Activated CD4-positive, alpha-beta T cell treated with anti-CD3 and anti-CD28 coated beads for 36 hours (primary cell): ENCODE measurements around the gene FANK1. TPM values are rescaled to one million over a fixed set of nuclear protein-coding genes. Genes with fewer than 3 reads are reported as not detected.

Source experiments
- ATAC-seq: fragments of 200-7000 bp; cut with Tn5 transposase; one replicate; pipeline ENCODE4 v1.10.0; 2021; ENCODE audit warnings: mild to moderate bottlenecking, moderate library complexity
- CTCF ChIA-PET: fragments of 350-600 bp; sonication (Branson Sonifier 250); formaldehyde crosslinking; loops from one replicate; lab custom pipeline; 2021; ENCODE audit warnings: antibody characterized with exemption; lab: Charles Lee
- POLR2A ChIA-PET: fragments of 350-600 bp; sonication (Branson Sonifier 250); formaldehyde crosslinking; loops from one replicate; lab custom pipeline; 2021; ENCODE audit warnings: antibody characterized with exemption, inconsistent platforms; lab: Charles Lee
- DNase-seq: peaks from one replicate; pipeline ENCODE4 v3.0.0-alpha.2; 2020
- H3K27ac Mint-ChIP-seq: one replicate; pipeline ENCODE4 v1.8.0; 2021; ENCODE audit warnings: mixed read lengths
- H3K27me3 Mint-ChIP-seq: one replicate; pipeline ENCODE4 v1.8.0; 2021; ENCODE audit warnings: mixed read lengths
- H3K36me3 Mint-ChIP-seq: one replicate; pipeline ENCODE4 v1.8.0; 2021; ENCODE audit warnings: low read depth, mixed read lengths
- H3K4me1 Mint-ChIP-seq: one replicate; pipeline ENCODE4 v1.8.0; 2021; ENCODE audit warnings: mixed read lengths
- H3K4me3 Mint-ChIP-seq: one replicate; pipeline ENCODE4 v1.8.0; 2021; ENCODE audit warnings: mild to moderate bottlenecking, moderate library complexity, mixed read lengths
- H3K9me3 Mint-ChIP-seq: one replicate; pipeline ENCODE4 v1.8.0; 2021; ENCODE audit warnings: low read depth, mixed read lengths
- intact Hi-C, 2 experiments: fragments of 100-400 bp; cut with DNase I in 1 of 2; cut with micrococcal nuclease in 1 of 2; formaldehyde crosslinking; loops; one replicate each; pipeline versions ENCODE4 v1.14.2 to v1.15.1; 2022 to 2024; cut with DNase I, micrococcal nuclease
- total RNA-seq, 2 experiments: library from RNA; stranded (reverse); gene quantifications; one replicate each; pipeline ENCODE4 v1.2.3, GENCODE V29; 2021

FANK1 gene
- total RNA-seq, 2 experiments from 2014 or later = 0.42 to 1.0 TPM

DNA sequence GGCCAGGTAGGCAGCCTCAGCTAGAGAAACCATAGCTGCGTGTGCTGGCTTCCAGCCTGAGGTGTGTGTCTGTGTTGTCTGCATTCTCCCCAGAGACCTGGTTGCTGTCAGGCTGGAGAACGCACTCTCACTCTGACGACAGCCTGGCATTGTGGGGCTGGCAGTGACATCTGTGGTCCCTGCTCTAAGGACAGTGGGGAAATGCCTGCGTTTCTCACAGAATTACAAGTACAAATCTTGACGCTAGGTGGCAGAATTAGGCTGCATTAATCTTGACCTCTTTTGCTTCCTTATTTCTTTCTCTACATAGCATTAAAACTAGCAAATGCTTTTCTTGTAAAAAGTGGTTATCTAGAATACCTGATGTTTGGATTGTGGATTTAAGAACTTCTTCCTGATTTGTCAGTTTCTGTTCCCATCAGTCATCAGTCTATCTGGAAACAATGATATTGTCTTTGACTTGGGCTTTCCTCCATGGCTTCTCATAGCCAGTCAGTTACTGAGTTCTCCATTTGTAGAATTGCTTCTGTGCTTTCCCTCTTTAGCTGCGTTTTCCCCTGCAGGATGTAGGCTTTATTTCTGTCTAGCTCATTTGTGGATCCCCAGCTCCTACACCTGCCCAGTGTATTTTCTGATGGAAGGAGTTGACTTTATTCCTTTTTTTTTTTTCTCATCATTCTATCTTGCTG, 86.0 kb downstream of the FANK1 start:
- ChIA-PET CTCF (interaction anchor here (0.6 to 2.0 kb wide), 9 partner anchors 11 to 1872 kb away, joined by 3 to 6 read pairs (median 3); no protein-coding TSS in a partner anchor), POLR2A (no interaction called here)
- intact Hi-C loops = loop anchor here (1.0 to 10.0 kb wide), 7 partner anchors 405 to 1872 kb away; partner anchors contain the start of gene ADAM12 (in 1 of the 2)

DNA sequence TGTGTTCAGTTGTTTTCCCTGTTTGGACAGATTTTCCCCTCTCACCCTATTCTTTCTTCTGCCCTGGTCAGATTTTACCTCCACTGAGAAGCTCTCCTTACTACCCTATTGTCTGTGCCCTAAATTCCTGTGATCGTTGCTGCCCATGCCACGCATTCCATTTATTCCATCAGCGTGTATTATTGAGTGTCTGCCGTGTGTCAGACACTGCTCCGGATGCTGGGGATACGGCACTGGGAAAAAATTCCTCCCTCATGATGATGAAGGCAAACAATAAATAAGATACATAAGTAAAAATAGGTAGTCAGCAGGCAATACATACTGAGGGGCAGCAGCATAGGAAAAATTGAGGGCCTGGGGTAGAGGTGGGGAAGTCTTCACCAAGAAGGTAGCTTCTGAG, 86.8 kb downstream of the FANK1 start:
- H3K27ac Mint-ChIP-seq = no peak overlapping the region
- CTCF ChIA-PET = interaction anchor here (0.6 to 2.0 kb wide), 7 partner anchors 12 to 1871 kb away, joined by 3 to 6 read pairs (median 3); no protein-coding TSS in a partner anchor
- no peaks in the 10 kb centered on the region for H3K9me3 Mint-ChIP-seq
- DNase-seq (no peak), ATAC-seq (no peak)
- POLR2A ChIA-PET = no interaction called here
- no peak overlapping the region for H3K4me3 Mint-ChIP-seq
- peaks cover 14% of the 10 kb centered on the region for H3K27me3 Mint-ChIP-seq
- no peaks in the 10 kb centered on the region for H3K4me1 Mint-ChIP-seq
- intact Hi-C loops = loop anchor here (2.0 to 10.0 kb wide), 5 partner anchors 404 to 1872 kb away; partner anchors contain the start of gene ADAM12 (in 1 of the 2)
- no peaks in the 10 kb centered on the region for H3K36me3 Mint-ChIP-seq

More for the DNA sequence above, 86.0 kb downstream of the FANK1 start:
- H3K4me1 Mint-ChIP-seq = no peaks in the 10 kb centered on the region
- peaks cover 14% of the 10 kb centered on the region for H3K27me3 Mint-ChIP-seq
- no peak overlapping the region for H3K4me3 Mint-ChIP-seq
- H3K9me3 Mint-ChIP-seq = no peaks in the 10 kb centered on the region
- DNase-seq (no peak), ATAC-seq (peak; percentile 57)
- no peaks in the 10 kb centered on the region for H3K36me3 Mint-ChIP-seq
- H3K27ac Mint-ChIP-seq = no peak overlapping the region

DNA sequence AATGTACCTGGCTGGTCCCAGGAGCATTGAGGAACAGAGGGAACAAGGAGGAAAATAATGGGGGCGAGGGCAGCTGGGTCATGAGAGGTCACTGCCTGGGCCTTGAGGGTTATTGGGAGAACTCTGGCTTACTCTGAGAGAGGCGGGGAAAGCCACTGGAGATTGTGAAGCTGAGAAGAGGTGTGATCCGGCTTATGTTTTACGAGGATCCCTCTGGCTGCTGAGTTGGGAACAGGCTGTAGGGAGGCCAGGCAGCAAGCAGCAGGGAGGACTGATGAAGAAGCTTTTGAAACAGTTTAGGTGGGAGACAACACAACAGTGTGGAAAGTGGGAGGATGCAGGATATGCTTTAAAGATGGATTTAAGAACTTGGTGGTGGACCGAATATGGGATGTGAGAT, 87.3 kb downstream of the FANK1 start:
- H3K36me3 Mint-ChIP-seq = no peaks in the 10 kb centered on the region
- POLR2A ChIA-PET = no interaction called here
- H3K27ac Mint-ChIP-seq = no peak overlapping the region
- no peak overlapping the region for H3K4me3 Mint-ChIP-seq
- ATAC-seq (no peak), DNase-seq (no peak)
- H3K4me1 Mint-ChIP-seq = no peaks in the 10 kb centered on the region
- intact Hi-C loops = loop anchor here (2.0 to 10.0 kb wide), 5 partner anchors 404 to 1871 kb away; partner anchors contain the start of gene ADAM12 (in 1 of the 2)
- CTCF ChIA-PET = interaction anchor here (0.6 to 2.0 kb wide), 3 partner anchors 16 to 518 kb away, joined by 3 to 6 read pairs (median 3); no protein-coding TSS in a partner anchor
- peaks cover 14% of the 10 kb centered on the region for H3K27me3 Mint-ChIP-seq
- H3K9me3 Mint-ChIP-seq = no peaks in the 10 kb centered on the region

DNA sequence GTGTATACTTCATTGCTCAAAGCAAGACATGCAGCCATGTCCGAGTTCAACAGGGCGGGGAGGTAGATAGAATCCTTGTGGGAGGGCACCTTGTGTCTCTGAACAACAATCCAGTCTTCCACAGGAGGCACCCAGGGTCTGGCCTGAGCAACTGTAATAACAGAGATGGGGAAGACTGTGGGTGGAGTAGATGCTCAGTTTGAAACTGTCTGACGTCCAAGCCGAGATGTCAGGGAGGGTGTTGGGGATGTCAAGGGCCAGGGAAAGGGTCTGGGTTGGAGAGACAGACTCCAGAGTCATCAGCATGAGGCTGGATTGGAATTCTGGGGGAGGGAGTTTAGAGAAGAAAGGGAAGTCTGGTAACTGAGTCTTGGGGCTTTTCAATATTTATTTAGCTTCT, 88.0 kb downstream of the FANK1 start:
- intact Hi-C loops = loop anchor here in 1 of 2 experiments (5.0 to 10.0 kb wide), 3 partner anchors 403 to 1870 kb away; partner anchors contain the start of gene ADAM12

DNA sequence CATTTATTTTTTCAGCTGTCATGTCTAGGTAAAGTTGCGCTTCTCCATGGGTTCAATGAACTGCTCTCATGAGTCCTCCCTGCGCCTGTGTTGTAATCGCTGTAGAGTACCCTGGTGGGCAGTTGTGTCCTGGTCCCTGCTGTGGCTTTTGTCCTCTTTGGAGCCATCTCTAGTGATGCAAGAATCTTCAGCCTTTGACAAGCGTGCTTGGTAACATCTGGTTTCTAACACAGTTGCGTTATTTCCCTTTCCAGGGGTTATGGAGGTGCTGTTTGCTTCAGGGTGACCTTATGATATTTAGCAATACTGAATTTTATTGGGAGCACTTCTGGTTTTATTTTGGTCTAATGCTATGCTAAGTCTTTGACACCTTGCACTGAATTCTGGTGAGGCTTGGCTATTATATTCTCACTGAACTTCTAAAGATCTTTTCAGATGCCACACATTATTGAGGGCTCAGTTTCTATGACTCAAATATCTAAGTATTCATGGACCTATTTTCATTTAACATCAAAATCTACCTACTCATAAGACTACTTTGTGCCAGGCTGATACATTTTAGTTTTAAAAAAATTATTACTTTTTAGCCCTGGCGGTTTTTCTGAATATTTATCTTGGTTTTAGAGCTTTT, 88.6 kb downstream of the FANK1 start:
- Mint-ChIP-seq H3K36me3 (no peaks in the 10 kb centered on the region), H3K4me3 (no peak overlapping the region), H3K4me1 (no peaks in the 10 kb centered on the region), H3K27ac (no peak overlapping the region), H3K9me3 (no peaks in the 10 kb centered on the region), H3K27me3 (peaks cover 12% of the 10 kb centered on the region)
- POLR2A ChIA-PET = no interaction called here
- DNase-seq (no peak), ATAC-seq (no peak)
- CTCF ChIA-PET = interaction anchor here (1.0 kb wide), 1 partner anchor 152 kb away, joined by 3 read pairs; no protein-coding TSS in a partner anchor
- intact Hi-C loops = loop anchor here in 1 of 2 experiments (5.0 to 10.0 kb wide), 3 partner anchors 402 to 1870 kb away; partner anchors contain the start of gene ADAM12

More for the DNA sequence above, 88.0 kb downstream of the FANK1 start:
- no peak for DNase-seq
- Mint-ChIP-seq H3K4me3 (no peak overlapping the region), H3K36me3 (no peaks in the 10 kb centered on the region), H3K27ac (no peak overlapping the region), H3K4me1 (no peaks in the 10 kb centered on the region), H3K27me3 (peaks cover 14% of the 10 kb centered on the region), H3K9me3 (no peaks in the 10 kb centered on the region)
- ChIA-PET CTCF (interaction anchor here (1.0 kb wide), 1 partner anchor 152 kb away, joined by 3 read pairs; no protein-coding TSS in a partner anchor), POLR2A (no interaction called here)
- no peak for ATAC-seq

DNA sequence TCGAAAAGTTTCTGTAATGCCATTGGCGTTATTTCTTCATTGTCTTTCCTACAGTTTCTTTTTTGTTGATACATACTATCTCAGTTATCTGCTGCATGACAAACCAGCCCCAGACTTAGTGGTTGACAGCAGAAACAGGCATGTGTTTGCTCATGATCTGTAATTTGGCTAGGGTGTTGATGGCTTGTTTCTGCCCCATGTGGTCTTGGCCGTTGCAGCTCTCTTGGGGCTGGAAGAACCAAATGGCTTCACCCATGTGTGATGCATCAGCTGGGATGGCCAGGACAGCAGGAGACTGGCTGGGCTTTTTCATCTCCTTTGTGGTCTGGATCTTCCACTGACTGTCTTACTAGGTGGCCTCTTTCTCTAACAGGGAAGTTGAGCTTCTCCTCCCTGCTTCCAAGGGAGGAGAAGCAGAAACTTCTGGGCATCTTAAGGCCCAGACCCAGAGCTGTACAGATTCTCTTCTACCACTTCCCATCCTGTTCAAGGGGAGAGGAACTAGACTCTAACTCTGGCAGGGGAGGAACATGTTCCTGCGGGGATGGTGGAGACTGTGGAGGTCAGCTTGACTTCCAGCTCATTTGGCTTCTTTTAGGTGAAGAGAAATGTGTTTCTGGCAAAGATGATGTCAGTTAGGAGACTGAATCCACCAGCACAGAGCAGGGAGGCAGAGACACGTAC, 89.3 kb downstream of the FANK1 start:
- no peak for ATAC-seq
- peaks cover 4% of the 10 kb centered on the region for H3K9me3 Mint-ChIP-seq
- ChIA-PET POLR2A (no interaction called here), CTCF (no interaction called here)
- intact Hi-C loops = loop anchor here in 1 of 2 experiments (10.0 kb wide), 1 partner anchor 1869 kb away; no protein-coding TSS in a partner anchor
- H3K4me1 Mint-ChIP-seq = no peaks in the 10 kb centered on the region
- no peak overlapping the region for H3K27ac Mint-ChIP-seq
- no peak overlapping the region for H3K4me3 Mint-ChIP-seq
- H3K27me3 Mint-ChIP-seq = peaks cover 10% of the 10 kb centered on the region
- no peak for DNase-seq
- no peaks in the 10 kb centered on the region for H3K36me3 Mint-ChIP-seq

DNA sequence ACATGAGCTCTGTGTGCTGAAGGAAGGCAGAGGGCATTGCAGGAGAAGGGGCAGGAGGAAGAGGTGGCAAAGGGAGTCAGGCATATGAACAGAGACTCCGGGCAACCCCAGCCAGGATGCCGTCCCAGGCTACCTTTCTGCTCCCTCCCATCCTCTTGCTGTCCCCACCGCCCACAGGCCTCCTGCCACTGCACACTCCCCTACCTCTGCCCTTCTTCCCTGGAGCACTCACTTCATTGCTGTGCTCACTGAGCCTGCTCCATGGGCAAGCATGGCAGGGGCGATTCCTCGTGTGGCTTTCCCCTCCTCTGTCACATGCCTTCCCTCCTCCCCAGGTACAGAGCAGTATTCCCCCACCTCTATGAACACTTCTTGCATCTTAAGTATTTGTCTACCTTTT, 93.4 kb downstream of the FANK1 start:
- intact Hi-C loops = loop anchor here in 1 of 2 experiments (10.0 kb wide), 1 partner anchor 1865 kb away; no protein-coding TSS in a partner anchor
- H3K4me1 Mint-ChIP-seq = no peaks in the 10 kb centered on the region
- DNase-seq = no peak

DNA sequence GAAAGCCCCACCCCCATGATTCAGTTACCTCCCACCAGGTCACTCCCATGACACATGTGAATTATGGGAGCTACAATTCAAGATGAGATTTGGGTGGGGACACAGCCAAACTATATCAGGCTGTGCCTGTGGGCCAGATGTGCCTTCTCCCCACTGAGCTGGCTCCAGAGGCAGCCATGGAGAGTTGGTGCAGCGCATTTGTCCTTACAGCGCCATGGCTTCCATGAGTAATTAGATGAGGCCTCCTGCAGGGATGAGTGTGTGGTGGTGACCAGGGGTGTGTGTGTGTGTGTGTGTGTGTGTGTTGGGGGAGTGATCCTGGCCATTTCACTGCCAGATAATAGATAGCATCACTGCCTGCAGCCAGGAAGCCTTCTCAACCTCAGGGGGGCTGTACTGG, 94.6 kb downstream of the FANK1 start:
- Mint-ChIP-seq H3K9me3 (peaks cover 4% of the 10 kb centered on the region), H3K4me3 (no peak overlapping the region), H3K27ac (no peak overlapping the region), H3K36me3 (no peaks in the 10 kb centered on the region), H3K27me3 (peaks cover 3% of the 10 kb centered on the region), H3K4me1 (no peaks in the 10 kb centered on the region)
- ChIA-PET CTCF (no interaction called here), POLR2A (no interaction called here)
- DNase-seq (no peak), ATAC-seq (no peak)
- intact Hi-C loops = no loop called here

More for the DNA sequence above, 93.4 kb downstream of the FANK1 start:
- Mint-ChIP-seq H3K9me3 (peaks cover 4% of the 10 kb centered on the region), H3K27me3 (peaks cover 3% of the 10 kb centered on the region), H3K4me3 (no peak overlapping the region), H3K27ac (no peak overlapping the region), H3K36me3 (no peaks in the 10 kb centered on the region)
- CTCF ChIA-PET = no interaction called here
- POLR2A ChIA-PET = no interaction called here
- no peak for ATAC-seq

DNA sequence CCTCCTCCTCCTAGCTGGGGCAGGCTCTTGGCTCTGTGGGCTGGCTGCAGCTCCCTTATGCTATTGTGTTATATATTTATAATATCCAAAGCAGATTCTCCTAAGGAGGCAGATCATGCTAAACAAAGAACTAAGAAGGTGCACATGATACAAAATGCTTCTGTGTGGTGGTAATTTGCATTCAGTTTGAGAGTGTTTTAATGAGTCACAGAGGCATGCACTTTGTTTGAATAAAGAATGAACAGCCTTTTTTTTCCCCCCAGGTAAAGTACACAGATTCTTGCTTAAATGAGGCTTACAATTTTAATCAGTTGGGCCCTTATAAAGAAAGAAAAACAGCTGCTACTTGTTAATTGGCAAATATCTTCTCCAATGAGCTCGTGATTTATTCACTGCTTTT, 95.0 kb downstream of the FANK1 start:
- ChIA-PET POLR2A (no interaction called here), CTCF (no interaction called here)
- Mint-ChIP-seq H3K4me3 (no peak overlapping the region), H3K27me3 (peaks cover 3% of the 10 kb centered on the region), H3K4me1 (no peaks in the 10 kb centered on the region), H3K27ac (no peak overlapping the region), H3K9me3 (peaks cover 4% of the 10 kb centered on the region), H3K36me3 (no peaks in the 10 kb centered on the region)
- no peak for DNase-seq
- intact Hi-C loops = no loop called here
- ATAC-seq = no peak

DNA sequence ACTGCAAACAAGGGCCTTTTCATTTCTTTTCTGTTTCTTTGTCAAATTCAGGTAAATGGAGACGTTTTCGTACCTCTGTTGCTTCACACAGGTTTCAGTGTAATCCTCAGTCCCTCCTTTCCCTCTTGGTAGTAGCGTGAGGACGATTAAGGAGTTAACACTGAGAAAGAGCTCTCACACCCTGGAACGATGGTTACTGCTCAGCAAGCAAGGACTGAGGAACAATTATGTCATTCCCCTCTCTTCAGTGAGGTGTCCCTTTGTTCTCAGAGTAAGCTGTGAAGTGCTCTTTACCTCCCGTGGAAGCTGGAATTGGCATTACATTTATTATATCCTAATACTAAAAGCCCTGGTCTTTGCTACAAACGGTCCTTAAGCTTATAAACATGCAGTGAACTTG, 95.9 kb downstream of the FANK1 start:
- ATAC-seq (no peak), DNase-seq (no peak)
- CTCF ChIA-PET = no interaction called here
- Mint-ChIP-seq H3K4me1 (no peaks in the 10 kb centered on the region), H3K4me3 (no peak overlapping the region), H3K27me3 (peaks cover 2% of the 10 kb centered on the region), H3K9me3 (peaks cover 4% of the 10 kb centered on the region), H3K36me3 (no peaks in the 10 kb centered on the region), H3K27ac (no peak overlapping the region)
- intact Hi-C loops = no loop called here
- POLR2A ChIA-PET = no interaction called here

DNA sequence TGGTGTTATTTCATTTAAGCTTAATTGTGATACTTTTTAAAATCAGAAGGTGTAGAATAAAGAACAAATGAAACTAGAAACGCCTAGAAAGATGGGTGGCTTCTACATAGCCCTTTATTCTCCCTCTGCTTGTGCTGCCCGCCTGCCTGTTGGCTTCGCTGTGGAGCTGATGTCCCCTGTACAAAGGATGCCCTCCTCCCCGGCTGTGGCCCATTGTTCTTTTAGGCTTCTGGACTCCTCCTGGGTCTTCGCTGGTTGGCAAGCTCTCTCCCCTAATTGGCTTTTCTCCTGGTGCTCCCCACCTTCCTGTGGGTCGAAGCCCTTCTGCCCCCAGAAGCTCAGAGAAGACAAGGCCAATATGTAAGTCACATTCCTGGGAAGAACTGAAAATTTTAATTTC, 98.2 kb downstream of the FANK1 start:
- Mint-ChIP-seq H3K27me3 (peaks cover 2% of the 10 kb centered on the region), H3K4me3 (no peak overlapping the region)

More for the DNA sequence above, 98.2 kb downstream of the FANK1 start:
- Mint-ChIP-seq H3K4me1 (no peaks in the 10 kb centered on the region), H3K9me3 (peaks cover 4% of the 10 kb centered on the region), H3K36me3 (no peaks in the 10 kb centered on the region), H3K27ac (no peak overlapping the region)
- intact Hi-C loops = no loop called here
- ChIA-PET CTCF (interaction anchor here (1.2 kb wide), 1 partner anchor 34 kb away, joined by 4 read pairs; no protein-coding TSS in a partner anchor), POLR2A (no interaction called here)
- ATAC-seq = no peak
- no peak for DNase-seq
